HG03571 (cell line): ENCODE data around the gene HIPK1.

Experiments used
- ATAC-seq: cut with Tn5 transposase; IDR thresholded peaks from one replicate; pipeline ENCODE4 v1.9.1; 2021; ENCODE audit not compliant: unreplicated experiment

Gene HIPK1

GRCh38 chr1:113913312-113913668 lies 15.8 kb upstream of the HIPK1 start:
- no peak for ATAC-seq

GRCh38 chr1:113913887-113914664 lies 15.0 kb upstream of the HIPK1 start:
- no peak for ATAC-seq

GRCh38 chr1:113916974-113917373 lies 12.2 kb upstream of the HIPK1 start:
- no peak for ATAC-seq

GRCh38 chr1:113917400-113918082 lies 11.6 kb upstream of the HIPK1 start:
- ATAC-seq = no peak

GRCh38 chr1:113918243-113918642 lies 10.9 kb upstream of the HIPK1 start:
- no peak for ATAC-seq

- ATAC-seq = no peak
Observed at GRCh38 chr1:113922957-113923356, 6.2 kb upstream of the HIPK1 start.

- ATAC-seq = no peak
Observed at GRCh38 chr1:113924473-113924872, 4.7 kb upstream of the HIPK1 start.

GRCh38 chr1:113928187-113928930 lies 765 bp upstream of the HIPK1 start:
- ATAC-seq = peak; percentile 25

GRCh38 chr1:113929750-113930498 lies 800 bp downstream of the HIPK1 start:
- ATAC-seq = peak; percentile 26

GRCh38 chr1:113930499-113931161 lies 1.5 kb downstream of the HIPK1 start:
- peak; percentile 23 for ATAC-seq

- ATAC-seq = no peak
Observed at GRCh38 chr1:113931451-113931851, 2.3 kb downstream of the HIPK1 start.

- no peak for ATAC-seq
Observed at GRCh38 chr1:113934006-113934405, 4.9 kb downstream of the HIPK1 start.

- no peak for ATAC-seq
Observed at GRCh38 chr1:113934511-113935055, 5.5 kb downstream of the HIPK1 start.

- no peak for ATAC-seq
Observed at GRCh38 chr1:113935176-113935575, 6.1 kb downstream of the HIPK1 start.

- no peak for ATAC-seq
Observed at GRCh38 chr1:113935970-113936369, 6.8 kb downstream of the HIPK1 start.

GRCh38 chr1:113937146-113937545 lies 8.0 kb downstream of the HIPK1 start:
- no peak for ATAC-seq

GRCh38 chr1:113938192-113938591 lies 9.1 kb downstream of the HIPK1 start:
- no peak for ATAC-seq

- no peak for ATAC-seq
Observed at GRCh38 chr1:113940365-113941244, 11.5 kb downstream of the HIPK1 start.

- ATAC-seq = no peak
Observed at GRCh38 chr1:113941245-113941559, 12.1 kb downstream of the HIPK1 start.

GRCh38 chr1:113942527-113942926 lies 13.4 kb downstream of the HIPK1 start:
- ATAC-seq = no peak
